Right lobe of liver (tissue), 6 donors: Measurements from ENCODE around the gene SPTB. TPM values are rescaled to one million over a fixed set of nuclear protein-coding genes. Genes with fewer than 3 reads are reported as not detected.

Experiments
- ATAC-seq, 4 donors: fragments of 200-7000 bp; cut with Tn5 transposase; one replicate each; pipeline ENCODE4 v1.9.1; 2020; ENCODE audit warnings: mild to moderate bottlenecking in 4 of 4, moderate library complexity in 4 of 4
- DNase-seq, 3 donors: peaks; one replicate each; pipeline ENCODE4 v3.0.0-alpha.2; 2020
- H3K27ac ChIP-seq, 3 donors: fragments of 200-600 bp; one replicate each; pipeline ENCODE4 v1.8.0; 2022
- H3K27me3 ChIP-seq, 2 donors: fragments of 200-600 bp; one replicate each; pipeline ENCODE4 v1.8.0; 2022
- H3K36me3 ChIP-seq, 4 donors: fragments of 200-600 bp; sonication (generic) in 1 of 4; one replicate each; pipeline versions ENCODE4 v1.5.1 to v1.8.0; 2017 to 2022; ENCODE audit warnings: control low read depth in 1 of 4
- H3K4me1 ChIP-seq, 4 donors: fragments of 200-600 bp; sonication (generic) in 1 of 4; one replicate each; pipeline versions ENCODE4 v1.5.1 to v1.8.0; 2017 to 2022; ENCODE audit warnings: control low read depth in 1 of 4
- H3K4me3 ChIP-seq, 3 donors: fragments of 200-600 bp; one replicate each; pipeline ENCODE4 v1.8.0; 2022
- H3K9me3 ChIP-seq, 4 donors: fragments of 200-600 bp; sonication (generic) in 1 of 4; one replicate each; pipeline versions ENCODE4 v1.5.1 to v1.8.0; 2017 to 2022; ENCODE audit warnings: control low read depth in 1 of 4
- POLR2A ChIP-seq: fragments of 450-650 bp; IDR thresholded peaks from one replicate; pipeline ENCODE4 v1.6.1; 2017; ENCODE audit warnings: antibody characterized with exemption, mild to moderate bottlenecking
- WGBS: methylation state at CpG from one replicate; pipeline ENCODE4 v1.1.6; 2018; ENCODE audit warnings: low coverage, low lambda C conversion rate; ENCODE audit not compliant: insufficient coverage; ENCODE audit errors: missing lambda C conversion rate; 5-methylcytosine and 5-hydroxymethylcytosine counted together
- intact Hi-C, 2 donors: fragments of 100-400 bp; cut with DNase I; formaldehyde crosslinking; loops; one replicate each; pipeline versions ENCODE4 v1.11.2 to v1.14.1; 2022
- total RNA-seq, 6 experiments: library from RNA; depleted of rRNA in 2 of 6; stranded (reverse); fragments of >200 nt in 2 of 6; fragmentation: NEBNext Ultra II Directional in 3 of 6; extraction: Animal tissue kit (Norgen Biotek cat#: 25700) in 3 of 6; gene quantifications; one replicate each; pipeline versions ENCODE4 v1.1.0 to v1.2.4, GENCODE V29; 2016 to 2023
- TF ChIP-seq, protein P1 (sequence below), 4 donors: fragments of 200-600 bp in 3 of 4; fragments of 450-650 bp in 1 of 4; IDR thresholded peaks; one replicate each; pipeline versions ENCODE4 v1.5.1 to v1.8.0; 2016 to 2022; ENCODE audit warnings: antibody characterized with exemption in 4 of 4, mild to moderate bottlenecking in 2 of 4
- donor health status: DM: no; HTN: yes; CAD: no.
- donor health status: DM: no; HTN: no; CAD: no.
- donor health status: DM: no; HTN: no; CAD: no.
- donor health status: DM: no; HTN: yes; CAD: no.
- donor health status: DM: no; HTN: yes; CAD: no.

The SPTB gene
- total RNA-seq, 6 experiments from 2014 or later, result 0.12 to 2.4 (median 0.72) TPM

DNA sequence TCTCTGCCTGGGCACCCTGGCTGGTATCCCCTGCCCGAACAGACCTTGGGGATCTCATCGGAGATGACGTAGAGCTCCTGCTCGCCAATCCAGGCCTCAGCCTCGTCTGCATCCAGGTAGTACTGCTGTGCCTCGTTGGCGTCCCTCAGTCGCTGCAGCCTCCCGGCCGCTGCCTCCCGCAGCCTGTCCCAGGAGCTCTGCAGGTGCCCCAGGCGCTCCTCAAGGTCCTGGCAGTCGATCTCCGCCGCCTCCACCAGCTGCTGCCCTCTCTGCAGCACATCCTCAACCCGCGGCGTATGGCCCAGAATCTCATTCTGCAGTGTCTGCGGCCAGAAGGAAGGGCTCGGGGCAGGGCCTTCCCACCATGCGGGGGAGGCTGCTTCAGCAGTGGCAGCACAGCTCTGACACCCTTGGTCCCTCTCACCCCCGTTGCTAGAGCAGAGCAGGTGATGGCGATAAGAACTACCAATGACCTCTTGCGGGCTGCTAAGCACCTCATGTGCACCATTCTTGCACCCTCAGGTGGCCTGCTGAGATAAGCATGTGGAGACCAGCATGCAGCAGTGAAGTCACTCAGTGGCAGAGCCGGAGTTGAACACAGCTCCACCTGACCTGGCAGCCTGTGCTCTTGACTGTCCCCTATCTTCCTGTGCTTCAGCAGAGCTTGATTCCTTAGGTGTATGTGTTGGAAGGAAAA, 104.5 kb downstream of the SPTB start:
- Histone ChIP-seq H3K4me3 (no peak overlapping the region), H3K27ac (no peak overlapping the region), H3K27me3 (no peaks in the 10 kb centered on the region), H3K4me1 (peaks cover 0 to 19% (median 7%) of the 10 kb centered on the region in 4 donors), H3K9me3 (no peaks in the 10 kb centered on the region), H3K36me3 (no peaks in the 10 kb centered on the region)
- intact Hi-C loops, result loop anchor here in 1 of 2 donors (10.0 kb wide), 1 partner anchor 100 kb away; the partner anchor contains the start of gene SPTB
- DNase-seq (no peak), ATAC-seq (no peak)
- WGBS, result 80% methylated on average over 2 of the region's 25 CpGs
- no peak for TF ChIP-seq POLR2A
- TF ChIP-seq, protein P1, sequence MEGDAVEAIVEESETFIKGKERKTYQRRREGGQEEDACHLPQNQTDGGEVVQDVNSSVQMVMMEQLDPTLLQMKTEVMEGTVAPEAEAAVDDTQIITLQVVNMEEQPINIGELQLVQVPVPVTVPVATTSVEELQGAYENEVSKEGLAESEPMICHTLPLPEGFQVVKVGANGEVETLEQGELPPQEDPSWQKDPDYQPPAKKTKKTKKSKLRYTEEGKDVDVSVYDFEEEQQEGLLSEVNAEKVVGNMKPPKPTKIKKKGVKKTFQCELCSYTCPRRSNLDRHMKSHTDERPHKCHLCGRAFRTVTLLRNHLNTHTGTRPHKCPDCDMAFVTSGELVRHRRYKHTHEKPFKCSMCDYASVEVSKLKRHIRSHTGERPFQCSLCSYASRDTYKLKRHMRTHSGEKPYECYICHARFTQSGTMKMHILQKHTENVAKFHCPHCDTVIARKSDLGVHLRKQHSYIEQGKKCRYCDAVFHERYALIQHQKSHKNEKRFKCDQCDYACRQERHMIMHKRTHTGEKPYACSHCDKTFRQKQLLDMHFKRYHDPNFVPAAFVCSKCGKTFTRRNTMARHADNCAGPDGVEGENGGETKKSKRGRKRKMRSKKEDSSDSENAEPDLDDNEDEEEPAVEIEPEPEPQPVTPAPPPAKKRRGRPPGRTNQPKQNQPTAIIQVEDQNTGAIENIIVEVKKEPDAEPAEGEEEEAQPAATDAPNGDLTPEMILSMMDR (IDR thresholded peaks at IDR 0.05), result no peak

GRCh38 chr14:64774272-64774671, 105.4 kb downstream of the SPTB start:
- intact Hi-C loops, result loop anchor here in 1 of 2 donors (10.0 kb wide), 1 partner anchor 101 kb away; the partner anchor contains the start of gene SPTB
- no peaks in the 10 kb centered on the region for H3K36me3 ChIP-seq

GRCh38 chr14:64773577-64773976, 106.1 kb downstream of the SPTB start:
- no peak for ATAC-seq
- H3K36me3 ChIP-seq, result no peaks in the 10 kb centered on the region
- no peak overlapping the region for H3K27ac ChIP-seq
- intact Hi-C loops, result loop anchor here in 1 of 2 donors (10.0 kb wide), 1 partner anchor 101 kb away; the partner anchor contains the start of gene SPTB
- no CpG with 5 or more reads among the region's 3 CpGs for WGBS
- no peak for DNase-seq
- H3K27me3 ChIP-seq, result no peaks in the 10 kb centered on the region
- no peak overlapping the region for H3K4me3 ChIP-seq
- TF ChIP-seq POLR2A, result no peak
- TF ChIP-seq, protein P1 (IDR thresholded peaks at IDR 0.05), result no peak
- no peaks in the 10 kb centered on the region for H3K9me3 ChIP-seq
- peaks cover 0 to 9% (median 3%) of the 10 kb centered on the region in 4 donors for H3K4me1 ChIP-seq

More at GRCh38 chr14:64774272-64774671, 105.4 kb downstream of the SPTB start:
- no peak for TF ChIP-seq POLR2A
- TF ChIP-seq, protein P1 (IDR thresholded peaks at IDR 0.05), result no peak
- Histone ChIP-seq H3K27me3 (no peaks in the 10 kb centered on the region), H3K4me3 (no peak overlapping the region), H3K4me1 (peaks cover 0 to 16% (median 7%) of the 10 kb centered on the region in 4 donors), H3K9me3 (no peaks in the 10 kb centered on the region), H3K27ac (no peak overlapping the region)
- no peak for DNase-seq
- WGBS, result 86% methylated on average over 1 of the region's 16 CpGs
- no peak for ATAC-seq

DNA sequence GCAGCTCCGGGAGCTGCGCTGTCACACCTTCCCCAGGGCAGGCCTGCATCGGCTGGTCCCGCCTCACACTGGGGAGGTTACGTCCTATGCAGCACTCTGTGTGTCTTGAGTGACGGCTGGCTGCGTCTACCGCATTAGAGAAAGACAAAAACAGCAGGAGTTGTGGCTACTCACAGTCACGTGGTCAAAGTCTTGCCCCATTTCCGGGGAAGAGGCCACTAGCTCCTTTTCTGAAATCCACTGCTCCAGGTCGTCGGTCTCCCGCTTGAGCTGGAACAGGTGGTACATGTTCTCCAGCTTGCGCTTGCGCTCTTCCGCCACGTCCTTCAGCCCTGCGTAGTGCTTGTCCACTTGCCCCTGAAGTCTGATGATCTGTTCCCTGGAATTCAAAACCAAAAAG, 106.7 kb downstream of the SPTB start:
- no peaks in the 10 kb centered on the region for H3K36me3 ChIP-seq
- peaks cover 0 to 3% (median under 1%) of the 10 kb centered on the region in 4 donors for H3K4me1 ChIP-seq
- no CpG with 5 or more reads among the region's 18 CpGs for WGBS
- no peaks in the 10 kb centered on the region for H3K9me3 ChIP-seq
- TF ChIP-seq, protein P1 (IDR thresholded peaks at IDR 0.05), result no peak
- no peak for TF ChIP-seq POLR2A
- DNase-seq, result no peak
- no peak overlapping the region for H3K27ac ChIP-seq
- ATAC-seq, result no peak
- H3K4me3 ChIP-seq, result no peak overlapping the region
- H3K27me3 ChIP-seq, result no peaks in the 10 kb centered on the region
- intact Hi-C loops, result loop anchor here in 1 of 2 donors (10.0 kb wide), 1 partner anchor 102 kb away; the partner anchor contains the start of gene SPTB
